ENCODE results near the gene TENM3.

TENM3 gene

GRCh38 chr4:182743815-182744214, 500.6 kb downstream of the TENM3 start:
- DNase-seq (ENCODE audit: low read depth): no peak
- H3K4me3 ChIP-seq (ENCODE audit: control insufficient read depth, low read depth, low read length): no peak overlapping the region
- no peak for TF ChIP-seq CTCF (IDR thresholded peaks at IDR 0.05; ENCODE audit: control insufficient read depth, insufficient read depth, low read depth, low read length, missing control alignments)

GRCh38 chr4:182745237-182745636, 502.0 kb downstream of the TENM3 start:
- no peak for DNase-seq (ENCODE audit: low read depth)
- no peak for TF ChIP-seq CTCF (IDR thresholded peaks at IDR 0.05; ENCODE audit: control insufficient read depth, insufficient read depth, low read depth, low read length, missing control alignments)
- H3K4me3 ChIP-seq (ENCODE audit: control insufficient read depth, low read depth, low read length): no peak overlapping the region

- no peak for DNase-seq (ENCODE audit: low read depth)
- TF ChIP-seq CTCF (IDR thresholded peaks at IDR 0.05; ENCODE audit: control insufficient read depth, insufficient read depth, low read depth, low read length, missing control alignments): no peak
- no peak overlapping the region for H3K4me3 ChIP-seq (ENCODE audit: control insufficient read depth, low read depth, low read length)
Observed at GRCh38 chr4:182746876-182747275, 503.7 kb downstream of the TENM3 start.

GRCh38 chr4:182748283-182748682, 505.1 kb downstream of the TENM3 start:
- no peak for TF ChIP-seq CTCF (IDR thresholded peaks at IDR 0.05; ENCODE audit: control insufficient read depth, insufficient read depth, low read depth, low read length, missing control alignments)
- no peak for DNase-seq (ENCODE audit: low read depth)
- no peak overlapping the region for H3K4me3 ChIP-seq (ENCODE audit: control insufficient read depth, low read depth, low read length)

- no peak for TF ChIP-seq CTCF (IDR thresholded peaks at IDR 0.05; ENCODE audit: control insufficient read depth, insufficient read depth, low read depth, low read length, missing control alignments)
- no peak for DNase-seq (ENCODE audit: low read depth)
- H3K4me3 ChIP-seq (ENCODE audit: control insufficient read depth, low read depth, low read length): no peak overlapping the region
Observed at GRCh38 chr4:182748949-182749348, 505.7 kb downstream of the TENM3 start.

- no peak for TF ChIP-seq CTCF (IDR thresholded peaks at IDR 0.05; ENCODE audit: control insufficient read depth, insufficient read depth, low read depth, low read length, missing control alignments)
- H3K4me3 ChIP-seq (ENCODE audit: control insufficient read depth, low read depth, low read length): no peak overlapping the region
- DNase-seq (ENCODE audit: low read depth): no peak
Observed at GRCh38 chr4:182749667-182750167, 506.5 kb downstream of the TENM3 start.
